K562 (cell line): ENCODE data around the gene HADH. TPM values are rescaled to one million over a fixed set of nuclear protein-coding genes. Genes with fewer than 3 reads are reported as not detected.

ENCODE experiments used
- ATAC-seq: fragments of 200-7000 bp; cut with Tn5 transposase; 3 replicates; pipeline ENCODE4 v1.9.1; 2020; ENCODE audit warnings: moderate library complexity
- BruUV-seq: library from RNA; stranded (reverse); fragments of 400-500 nt; replicated peaks from 2 replicates; lab custom pipeline; 2021; lab: Mats Ljungman, UMichigan
- CTCF ChIA-PET: fragments of 300-600 bp; formaldehyde crosslinking; extraction: SDS; loops from one replicate; lab custom pipeline; 2021; ENCODE audit warnings: low intra/inter-chr PET ratio; lab: Yijun Ruan, JAX
- POLR2A ChIA-PET: fragments of 300-600, 350-650 bp; sonication (Branson Sonifier 250); formaldehyde crosslinking; extraction: SDS; loops from one replicate; lab custom pipeline; 2021; ENCODE audit warnings: antibody characterized with exemption, inconsistent platforms; lab: Yijun Ruan, JAX
- DNase-seq, 4 experiments: peaks; one replicate each; pipeline versions ENCODE4 v3.0.0 to v3.0.0-alpha.2; 2011 to 2018; ENCODE audit warnings: low spot score in 3 of 4, mixed read lengths in 3 of 4; ENCODE audit errors: extremely low read depth in 1 of 4
- FAIRE-seq: peaks from 2 replicates; lab custom pipeline; 2011; peaks lifted over from hg19 to GRCh38; lab: Jason Lieb, UNC
- H2AFZ ChIP-seq: 2 replicates; pipeline ENCODE4 v1.6.0; 2011; ENCODE audit warnings: low read depth, low read length, control low read depth, inconsistent platforms
- H3K27ac ChIP-seq: fragments of 200-600 bp; 3 replicates; pipeline ENCODE4 v1.8.0; 2011; ENCODE audit warnings: low read depth, mild to moderate bottlenecking, control low read depth, inconsistent platforms, low read length, moderate library complexity, mixed read lengths; ENCODE audit errors: extremely low read depth
- H3K27me3 ChIP-seq, 2 experiments: fragments of 300-600 bp in 1 of 2; 2 replicates in 1 of 2; 3 replicates in 1 of 2; pipeline versions ENCODE4 v1.6.0 to v1.8.0; 2011; ENCODE audit warnings: inconsistent platforms in 2 of 2, low read length in 2 of 2, mild to moderate bottlenecking in 1 of 2, mixed read lengths in 1 of 2, moderate library complexity in 1 of 2; ENCODE audit not compliant: control insufficient read depth in 2 of 2, insufficient read depth in 2 of 2
- H3K36me3 ChIP-seq: fragments of 300-600 bp; 3 replicates; pipeline ENCODE4 v1.8.0; 2011; ENCODE audit warnings: mild to moderate bottlenecking, low read length, inconsistent platforms; ENCODE audit not compliant: control insufficient read depth, insufficient read depth
- H3K4me1 ChIP-seq, 2 experiments: fragments of 200-600 bp in 1 of 2; replicated peaks in 1 of 2; 2 replicates in 1 of 2; 3 replicates in 1 of 2; pipeline versions ENCODE4 v1.5.1 to v1.8.0; 2011; ENCODE audit warnings: inconsistent platforms in 2 of 2, low read length in 2 of 2, mild to moderate bottlenecking in 1 of 2, mixed read lengths in 1 of 2, moderate library complexity in 1 of 2; ENCODE audit not compliant: control insufficient read depth in 2 of 2, insufficient read depth in 2 of 2
- H3K4me2 ChIP-seq: 2 replicates; pipeline ENCODE4 v1.6.1; 2011; ENCODE audit warnings: low read length, control low read depth, inconsistent platforms, mixed read lengths; ENCODE audit not compliant: insufficient read depth
- H3K4me3 ChIP-seq: fragments of 200-600 bp; sonication (generic), shearing (Covaris generic); 2 replicates; pipeline ENCODE4 v1.5.1; 2016; ENCODE audit warnings: control low read depth, inconsistent platforms
- H3K79me2 ChIP-seq: fragments of 200-600 bp; 3 replicates; pipeline ENCODE4 v1.8.0; 2011; ENCODE audit warnings: low read length, inconsistent platforms; ENCODE audit not compliant: control insufficient read depth, insufficient read depth
- H3K9ac ChIP-seq, 2 experiments: 2 replicates each; pipeline versions ENCODE4 v1.6.0 to v1.6.1; 2011; ENCODE audit warnings: low read depth in 2 of 2, low read length in 2 of 2, control low read depth in 1 of 2, inconsistent platforms in 1 of 2, mild to moderate bottlenecking in 1 of 2, mixed read lengths in 1 of 2; ENCODE audit not compliant: insufficient read depth in 1 of 2
- H3K9me1 ChIP-seq: one replicate; pipeline ENCODE4 v1.6.0; 2011; ENCODE audit warnings: inconsistent platforms, mild to moderate bottlenecking, low read length, moderate library complexity; ENCODE audit not compliant: control insufficient read depth, insufficient read depth
- H3K9me3 ChIP-seq: replicated peaks from 2 replicates; pipeline ENCODE4 v1.5.1; 2011; ENCODE audit warnings: low read depth, low read length, inconsistent platforms; ENCODE audit not compliant: control insufficient read depth, insufficient read depth
- H4K20me1 ChIP-seq: replicated peaks from 2 replicates; pipeline ENCODE4 v1.6.1; 2011; ENCODE audit warnings: low read length, inconsistent platforms, mixed read lengths; ENCODE audit not compliant: control insufficient read depth, insufficient read depth
- BRCA1 ChIP-seq, 2 experiments: fragments of 450-650 bp in 1 of 2; sonication (generic) in 1 of 2; formaldehyde crosslinking in 1 of 2; IDR thresholded peaks; 2 replicates each; pipeline versions ENCODE4 v1.5.0 to v1.6.1; 2017 to 2020; ENCODE audit warnings: mild to moderate bottlenecking in 1 of 2, missing genetic modification reagents in 1 of 2
- GABPA ChIP-seq: fragments of 200-800 bp; sonication (Bioruptor generic); conservative IDR thresholded peaks from 2 replicates; pipeline ENCODE4 v1.6.1; 2016; ENCODE audit warnings: low read depth, missing genetic modification characterization, missing compliant biosample characterization
- HDAC1 ChIP-seq, 2 experiments: fragments of 450-650 bp; IDR thresholded peaks; 2 replicates each; pipeline ENCODE4 v1.6.1; 2016 to 2017; ENCODE audit warnings: inconsistent platforms in 1 of 2, mild to moderate bottlenecking in 1 of 2, moderate library complexity in 1 of 2
- KLF13 ChIP-seq: fragments of 450-650 bp; IDR thresholded peaks from 2 replicates; pipeline ENCODE4 v1.6.1; 2016; ENCODE audit warnings: missing genetic modification characterization, low read depth, mild to moderate bottlenecking, missing compliant biosample characterization, moderate library complexity, borderline replicate concordance
- MEIS2 ChIP-seq: fragments of 450-650 bp; IDR thresholded peaks from 2 replicates; pipeline ENCODE4 v1.6.1; 2014; ENCODE audit warnings: mild to moderate bottlenecking; ENCODE audit not compliant: partially characterized antibody
- RBBP5 ChIP-seq: fragments of 200-600 bp; sonication (generic); IDR thresholded peaks from 2 replicates; pipeline ENCODE4 v1.6.1; 2012; ENCODE audit warnings: borderline replicate concordance, mild to moderate bottlenecking, low read length, control low read depth, inconsistent platforms; ENCODE audit not compliant: insufficient read depth, poor library complexity, severe bottlenecking
- TBL1XR1 ChIP-seq, 2 experiments: IDR thresholded peaks; 2 replicates each; pipeline ENCODE4 v1.6.1; 2012; ENCODE audit warnings: improper control_type of control experiment in 2 of 2, low read length in 2 of 2, mild to moderate bottlenecking in 1 of 2
- ZBTB49 ChIP-seq: sonication (generic); formaldehyde crosslinking; IDR thresholded peaks from 2 replicates; pipeline ENCODE4 v1.8.0; 2022; ENCODE audit warnings: missing genetic modification reagents, mild to moderate bottlenecking, borderline replicate concordance
- WGBS: fragments of 100-300 bp; shearing (Covaris generic); methylation state at CpG from one replicate; pipeline ENCODE4 v1.1.6; 2016; ENCODE audit warnings: low coverage, mixed read lengths; ENCODE audit not compliant: insufficient coverage; ENCODE audit errors: missing lambda C conversion rate; 5-methylcytosine and 5-hydroxymethylcytosine counted together
- in situ Hi-C: fragments of 300-500 bp; cut with MboI; formaldehyde crosslinking; loops from 4 replicates; pipeline ENCODE4 v1.15.0; 2018; ENCODE audit warnings: inconsistent platforms, mixed read lengths
- intact Hi-C: fragments of 100-400 bp; cut with micrococcal nuclease; formaldehyde crosslinking; loops from 2 replicates; pipeline ENCODE4 v1.14.2; 2022
- polyA plus RNA-seq, 8 experiments: library from polyadenylated mRNA; depleted of rRNA in 4 of 8; stranded (reverse) in 5 of 8; unstranded in 3 of 8; fragments of >200 nt; fragmentation: Nextera tagmentation in 2 of 8; fragmentation: Illumina TruSeq in 1 of 8; extraction: Ambion mirVana in 2 of 8; extraction: Trizol in 1 of 8; gene quantifications; 2 replicates each; pipeline versions ENCODE4 v1.2.1 to v1.2.3, GENCODE V29; 2011 to 2014; ENCODE audit warnings: inconsistent platforms in 1 of 8, missing spikeins in 1 of 8
- total RNA-seq, 7 experiments: library from RNA; depleted of rRNA in 6 of 7; stranded (reverse); fragments of >200 nt in 6 of 7; fragmentation: Illumina TruSeq in 2 of 7; extraction: Trizol in 2 of 7; gene quantifications; 2 replicates each; pipeline versions ENCODE4 v1.2.1 to v1.2.3, GENCODE V29; 2011 to 2021; ENCODE audit warnings: low replicate concordance in 1 of 7
- TF ChIP-seq, protein P1 (sequence below): sonication (generic); IDR thresholded peaks from 2 replicates; pipeline ENCODE4 v1.6.1; 2016

Gene HADH
- total and polyA plus RNA-seq, 9 of the 15 experiments (the other 6 are each of a cell fraction or from before 2014, with no cell fraction given) = 9.4 to 73.3 (median 32.8) TPM

DNA sequence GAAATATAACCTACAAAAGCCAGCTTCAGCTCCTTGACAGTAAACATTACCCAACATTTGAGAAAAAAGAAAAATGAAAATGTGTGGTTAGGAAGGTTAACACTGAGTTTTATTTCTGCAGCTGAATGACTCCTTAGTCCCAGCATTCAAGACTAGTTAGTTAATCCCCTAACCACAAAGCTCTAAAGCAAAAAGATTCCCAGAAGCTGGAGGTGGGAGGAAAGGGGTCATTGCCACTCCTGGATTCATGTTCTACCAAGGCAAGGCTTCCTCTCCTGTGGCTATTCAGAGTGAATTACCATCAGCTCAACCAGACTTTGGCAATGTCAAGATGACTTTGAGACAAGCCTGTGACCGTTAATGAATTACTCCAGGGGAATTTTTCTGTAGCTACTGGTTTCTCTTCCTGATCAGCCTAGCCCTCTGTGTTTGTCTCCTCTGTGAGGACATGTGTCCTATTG, 63.6 kb downstream of the HADH start:
- in situ Hi-C loops = no loop called here

GRCh38 chr4:108054025-108054638, 64.4 kb downstream of the HADH start:
- intact Hi-C loops (no loop called here), in situ Hi-C loops (no loop called here)
- Histone ChIP-seq H3K4me3 (no peak overlapping the region), H3K4me1 (no peaks in the 10 kb centered on the region), H3K9me3 (no peaks in the 10 kb centered on the region), H4K20me1 (no peaks in the 10 kb centered on the region), H3K9ac (no peak overlapping the region; a peak in 1 of 4 replicates), H3K9me1 (no peaks in the 10 kb centered on the region), H3K27ac (no peak overlapping the region), H3K27me3 (no peaks in the 10 kb centered on the region), H3K36me3 (peaks cover 9% of the 10 kb centered on the region; the same call in 1 of the 3 replicates), H3K4me2 (no peak overlapping the region), H3K79me2 (no peaks in the 10 kb centered on the region), H2AFZ (no peak overlapping the region)
- FAIRE-seq (no peak), DNase-seq (no peak), ATAC-seq (no peak)
- CTCF ChIA-PET = no interaction called here
- POLR2A ChIA-PET = interaction anchor here (0.6 kb wide), 1 partner anchor 290 kb away, joined by 3 read pairs; no protein-coding TSS in a partner anchor
- 84% methylated on average over 16 of the region's 16 CpGs for WGBS
- BruUV-seq = no TSS peak
- no peak for TF ChIP-seq RBBP5
- TF ChIP-seq MEIS2 = no peak
- no peak for TF ChIP-seq ZBTB49 (CRISPR knock-in tag)
- no peak for TF ChIP-seq HDAC1 (IDR thresholded peaks at IDR 0.05)
- TF ChIP-seq BRCA1 (IDR thresholded peaks at IDR 0.05) = no peak
- TF ChIP-seq BRCA1 (CRISPR knock-in tag; IDR thresholded peaks at IDR 0.05) = no peak
- no peak for TF ChIP-seq GABPA (tag)
- no peak for TF ChIP-seq KLF13 (tag)

More for the DNA sequence above, 63.6 kb downstream of the HADH start:
- FAIRE-seq (no peak), DNase-seq (no peak), ATAC-seq (no peak)
- BruUV-seq = no TSS peak
- H3K9me3 ChIP-seq = no peaks in the 10 kb centered on the region
- peaks cover 17% of the 10 kb centered on the region; the same call in 1 of the 3 replicates for H3K36me3 ChIP-seq
- no peak overlapping the region for H3K4me2 ChIP-seq
- no peak for TF ChIP-seq TBL1XR1 (IDR thresholded peaks at IDR 0.05; ENCODE audit: low read length in 2 of 2)
- TF ChIP-seq, protein P1, sequence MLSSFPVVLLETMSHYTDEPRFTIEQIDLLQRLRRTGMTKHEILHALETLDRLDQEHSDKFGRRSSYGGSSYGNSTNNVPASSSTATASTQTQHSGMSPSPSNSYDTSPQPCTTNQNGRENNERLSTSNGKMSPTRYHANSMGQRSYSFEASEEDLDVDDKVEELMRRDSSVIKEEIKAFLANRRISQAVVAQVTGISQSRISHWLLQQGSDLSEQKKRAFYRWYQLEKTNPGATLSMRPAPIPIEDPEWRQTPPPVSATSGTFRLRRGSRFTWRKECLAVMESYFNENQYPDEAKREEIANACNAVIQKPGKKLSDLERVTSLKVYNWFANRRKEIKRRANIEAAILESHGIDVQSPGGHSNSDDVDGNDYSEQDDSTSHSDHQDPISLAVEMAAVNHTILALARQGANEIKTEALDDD = 0 out of 2 replicates have a peak, but pooled peaks have one; percentile 24
- H3K9ac ChIP-seq = no peak overlapping the region
- POLR2A ChIA-PET = no interaction called here
- H4K20me1 ChIP-seq = no peaks in the 10 kb centered on the region
- no peaks in the 10 kb centered on the region for H3K79me2 ChIP-seq
- no peaks in the 10 kb centered on the region for H3K9me1 ChIP-seq
- H3K4me1 ChIP-seq = no peaks in the 10 kb centered on the region
- intact Hi-C loops = no loop called here
- H3K27me3 ChIP-seq = no peaks in the 10 kb centered on the region
- CTCF ChIA-PET = no interaction called here
- WGBS = 53% methylated on average over 1 of the region's 1 CpG
- H2AFZ ChIP-seq = no peak overlapping the region
- H3K27ac ChIP-seq = no peak overlapping the region
- no peak overlapping the region for H3K4me3 ChIP-seq
